ENCODE results near the gene MICAL2.

MICAL2 gene

DNA sequence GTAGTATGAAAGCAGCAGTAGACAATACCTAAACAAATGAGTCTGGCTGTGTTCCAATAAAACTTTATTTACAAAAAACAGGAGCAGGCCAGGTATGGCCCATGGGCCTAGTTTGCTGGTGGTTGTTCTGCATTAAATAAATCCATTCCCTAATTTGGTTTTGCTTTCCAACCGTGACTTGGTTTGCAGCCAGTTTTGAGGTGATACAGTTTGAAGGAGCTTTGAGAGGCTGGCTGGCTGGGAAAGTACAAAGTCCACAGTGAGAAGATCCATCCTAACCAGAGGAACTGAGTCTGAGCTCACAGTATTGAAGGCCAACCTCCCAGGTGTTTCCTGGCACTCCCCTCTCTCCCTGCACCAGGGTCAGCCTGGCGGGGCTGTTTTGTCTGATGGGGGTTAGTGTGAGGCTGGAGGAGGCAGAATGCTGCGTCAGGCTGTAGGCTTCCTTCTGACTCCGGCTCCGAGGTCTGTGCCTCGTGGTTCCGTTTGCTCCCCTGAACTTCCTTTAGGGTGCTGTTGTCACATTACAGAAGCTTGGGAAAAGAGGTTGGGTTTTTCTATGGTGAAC is 129.5 kb downstream of the MICAL2 start:
- DNase-seq (ENCODE audit: extremely low read depth in 1 of 2, low read depth in 1 of 2): no peak

DNA sequence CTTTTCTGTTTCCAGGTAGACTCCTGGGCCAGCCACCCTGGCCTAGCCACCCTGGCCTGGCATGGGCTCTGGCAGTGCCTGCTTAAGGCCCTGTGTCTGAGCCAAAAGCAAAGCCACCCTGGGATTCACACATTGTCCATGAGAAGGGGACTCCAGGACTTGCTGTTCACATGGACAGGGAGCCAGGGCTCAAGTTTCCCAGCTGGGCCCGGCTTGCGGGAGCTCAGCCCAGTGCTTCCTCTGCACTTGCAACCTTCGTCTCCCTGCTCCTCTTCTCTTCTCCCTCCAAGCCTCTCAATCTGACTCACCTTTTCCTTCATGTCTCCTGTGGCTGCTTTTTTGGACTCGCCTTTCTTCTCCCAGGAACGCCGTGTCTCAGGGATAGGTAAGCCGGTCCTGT is 130.3 kb downstream of the MICAL2 start:
- DNase-seq (ENCODE audit: extremely low read depth in 1 of 2, low read depth in 1 of 2): no peak

DNA sequence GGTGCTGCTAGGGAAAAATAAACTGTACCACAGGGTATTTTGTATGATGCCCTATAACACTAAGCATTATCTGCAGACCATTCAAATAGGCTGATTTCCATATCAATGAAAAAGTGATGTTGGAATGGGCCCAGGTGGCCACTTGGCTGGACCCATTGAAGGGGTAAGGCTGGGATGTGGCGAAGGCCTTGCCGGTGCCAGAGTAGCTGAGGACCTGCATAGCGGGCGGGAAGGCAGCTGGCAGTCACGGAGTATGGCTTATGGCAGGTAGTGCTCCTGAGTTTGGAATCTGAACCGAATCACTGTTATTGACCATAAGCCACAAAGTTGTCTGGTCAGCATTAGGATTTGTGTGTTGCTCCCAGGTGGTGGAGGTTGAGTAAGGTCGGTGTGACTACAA is 131.0 kb downstream of the MICAL2 start:
- no peak for DNase-seq (ENCODE audit: extremely low read depth in 1 of 2, low read depth in 1 of 2)

- DNase-seq (ENCODE audit: extremely low read depth in 1 of 2, low read depth in 1 of 2): peak in 1 of 2 donors; percentile 24
Observed at GRCh38 chr11:12241971-12242672, 131.7 kb downstream of the MICAL2 start.

- no peak for DNase-seq (ENCODE audit: extremely low read depth in 1 of 2, low read depth in 1 of 2)
Observed at GRCh38 chr11:12242966-12243365, 132.6 kb downstream of the MICAL2 start.

DNA sequence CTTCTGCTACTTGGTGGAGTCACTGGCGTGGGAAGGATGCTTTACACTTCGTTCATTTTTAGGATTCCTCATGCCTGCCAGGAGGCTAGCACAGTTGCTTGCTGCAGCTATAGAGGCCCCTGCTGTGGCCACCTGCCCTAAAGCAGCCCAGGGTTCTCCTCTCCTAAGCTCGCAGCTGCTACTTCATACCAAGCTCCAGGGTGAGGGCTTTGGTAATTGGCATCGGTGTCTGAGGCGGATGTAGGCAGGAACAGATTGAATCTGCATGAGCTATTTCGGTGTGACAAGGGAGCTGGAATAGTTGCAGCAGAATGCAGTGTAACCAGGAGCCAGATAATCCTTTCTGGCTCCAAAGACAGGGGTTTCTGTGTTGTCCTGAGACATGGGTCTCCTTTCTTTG is 133.1 kb downstream of the MICAL2 start:
- no peak for DNase-seq (ENCODE audit: extremely low read depth in 1 of 2, low read depth in 1 of 2)

GRCh38 chr11:12243911-12244550 is 133.6 kb downstream of the MICAL2 start:
- no peak for DNase-seq (ENCODE audit: extremely low read depth in 1 of 2, low read depth in 1 of 2)

GRCh38 chr11:12245091-12245490 is 134.7 kb downstream of the MICAL2 start:
- no peak for DNase-seq (ENCODE audit: extremely low read depth in 1 of 2, low read depth in 1 of 2)

DNA sequence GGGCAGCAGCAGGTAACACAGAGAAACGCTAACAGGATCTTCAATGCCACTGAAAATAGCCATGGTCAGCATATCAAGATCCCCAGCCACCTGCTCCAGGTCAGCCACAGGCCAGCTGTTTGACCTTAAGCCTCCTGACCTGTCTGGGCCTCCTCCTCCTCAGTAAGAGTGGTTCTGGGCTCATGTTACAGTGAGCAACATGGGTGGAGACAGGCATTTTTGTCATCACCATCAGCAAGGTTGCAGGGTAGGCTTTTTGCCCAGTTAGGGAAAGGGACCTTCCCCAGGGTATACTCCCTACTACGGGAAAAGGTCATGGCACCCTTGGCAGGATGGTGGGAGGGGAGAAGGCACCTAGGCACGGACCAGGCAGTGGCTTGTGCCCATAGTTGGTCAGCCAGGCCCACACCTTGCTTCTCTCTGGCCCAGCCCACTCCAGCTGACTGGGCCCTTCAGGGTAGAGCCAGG is 135.2 kb downstream of the MICAL2 start:
- DNase-seq (ENCODE audit: extremely low read depth in 1 of 2, low read depth in 1 of 2): no peak

GRCh38 chr11:12246147-12246546 is 135.8 kb downstream of the MICAL2 start:
- no peak for DNase-seq (ENCODE audit: extremely low read depth in 1 of 2, low read depth in 1 of 2)

DNA sequence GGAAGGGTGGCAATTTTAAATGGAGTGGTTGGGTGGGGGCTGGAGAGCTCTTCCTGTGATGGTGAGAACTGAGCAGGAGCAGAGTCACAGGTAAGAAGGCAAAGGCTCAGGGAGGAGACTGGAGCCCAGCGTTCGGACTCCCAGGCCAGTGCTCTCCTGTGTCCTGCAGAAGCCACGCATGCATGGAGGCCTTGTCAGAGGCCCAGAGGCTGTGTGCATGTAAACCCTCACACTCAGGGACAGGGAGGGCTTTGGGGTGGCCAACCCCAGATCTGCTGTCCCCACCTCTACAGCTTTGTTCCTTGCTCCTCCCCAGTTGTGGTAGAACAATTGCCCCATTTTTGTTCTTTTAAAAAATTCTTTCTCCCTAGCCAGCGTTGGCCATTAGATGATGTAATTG is 136.6 kb downstream of the MICAL2 start:
- no peak for DNase-seq (ENCODE audit: extremely low read depth in 1 of 2, low read depth in 1 of 2)

DNA sequence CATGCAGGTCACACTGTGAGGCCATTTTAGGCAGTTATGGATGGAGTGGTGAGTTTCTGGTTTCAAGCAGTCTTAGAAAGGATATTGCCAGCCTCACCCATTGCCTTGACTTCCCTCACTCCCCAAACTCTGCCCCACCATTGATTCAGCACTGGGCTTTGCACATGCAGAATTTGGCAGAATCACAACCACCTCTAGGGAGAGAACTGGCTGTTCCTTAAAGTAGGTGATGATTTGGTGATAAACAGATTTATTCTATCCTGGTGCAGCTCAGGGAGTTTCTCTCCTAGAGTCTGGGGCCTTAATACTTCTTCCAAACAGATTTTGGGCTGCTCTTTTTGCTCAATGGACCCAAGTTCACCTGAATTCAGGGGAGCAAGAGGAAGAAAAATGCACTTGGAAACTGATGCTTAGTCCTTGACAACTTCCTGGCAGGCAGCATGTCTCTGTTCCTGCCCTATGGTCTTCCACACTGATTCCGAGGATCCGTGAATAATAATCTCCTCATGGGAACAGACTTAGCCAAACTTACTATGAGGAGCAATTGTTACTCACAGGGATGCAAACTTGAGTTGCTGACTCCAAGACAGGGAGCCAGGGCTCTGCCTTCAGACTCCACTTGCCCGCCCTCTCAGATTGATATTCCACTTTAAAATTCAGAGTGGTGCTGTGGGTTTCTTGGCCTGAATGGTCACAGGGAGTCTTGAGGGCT is 137.3 kb downstream of the MICAL2 start:
- DNase-seq (ENCODE audit: extremely low read depth in 1 of 2, low read depth in 1 of 2): no peak

GRCh38 chr11:12248330-12248729 is 137.9 kb downstream of the MICAL2 start:
- no peak for DNase-seq (ENCODE audit: extremely low read depth in 1 of 2, low read depth in 1 of 2)

- no peak for DNase-seq (ENCODE audit: extremely low read depth in 1 of 2, low read depth in 1 of 2)
Observed at GRCh38 chr11:12249590-12250260, 139.3 kb downstream of the MICAL2 start.

DNA sequence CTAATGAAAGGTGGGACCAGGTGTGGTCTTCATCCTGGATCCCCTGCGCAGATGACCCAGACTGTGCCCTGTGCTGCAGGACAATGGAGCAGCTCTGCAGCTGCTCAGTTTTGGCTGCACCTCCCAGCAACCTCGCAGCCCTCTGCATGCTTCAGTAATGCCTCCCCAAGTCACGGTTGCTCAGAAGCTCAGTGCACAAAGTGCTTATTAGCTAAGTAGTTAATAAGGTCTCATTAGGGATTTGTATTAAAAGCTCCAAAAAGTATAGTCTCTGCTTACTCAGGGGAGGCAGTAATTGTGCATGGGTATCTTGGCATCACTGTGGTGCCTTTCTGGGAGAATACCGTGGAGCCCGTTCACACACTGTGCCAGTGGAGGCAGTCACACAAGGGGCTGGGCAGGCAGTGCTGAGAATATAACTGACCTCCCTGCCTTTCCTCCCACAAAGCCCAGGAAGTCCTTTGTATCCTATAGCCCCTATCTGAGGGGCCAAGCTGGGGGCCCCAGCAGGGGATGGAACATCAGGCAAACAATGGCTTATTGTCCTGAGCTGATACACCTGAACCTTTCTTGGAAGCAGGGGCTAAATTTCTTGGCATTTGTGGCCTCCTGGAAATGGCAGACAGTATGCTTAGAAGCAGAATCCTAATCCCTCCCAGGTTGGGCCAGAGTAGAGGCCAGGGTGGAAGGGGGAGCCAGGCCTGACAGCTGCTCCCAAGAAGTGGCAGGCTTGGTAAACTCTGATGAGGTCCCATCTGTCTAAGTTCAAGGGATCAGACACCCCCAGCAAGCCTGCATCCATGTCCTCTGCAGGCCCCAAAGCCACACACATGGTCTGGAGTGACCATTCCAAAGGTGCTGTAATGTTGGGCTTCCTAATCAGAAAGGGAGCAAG is 141.5 kb downstream of the MICAL2 start:
- DNase-seq (ENCODE audit: extremely low read depth in 1 of 2, low read depth in 1 of 2): no peak

- no peak for DNase-seq (ENCODE audit: extremely low read depth in 1 of 2, low read depth in 1 of 2)
Observed at GRCh38 chr11:12253843-12254281, 143.5 kb downstream of the MICAL2 start.

- no peak for DNase-seq (ENCODE audit: extremely low read depth in 1 of 2, low read depth in 1 of 2)
Observed at GRCh38 chr11:12258451-12258850, 148.1 kb downstream of the MICAL2 start.

DNA sequence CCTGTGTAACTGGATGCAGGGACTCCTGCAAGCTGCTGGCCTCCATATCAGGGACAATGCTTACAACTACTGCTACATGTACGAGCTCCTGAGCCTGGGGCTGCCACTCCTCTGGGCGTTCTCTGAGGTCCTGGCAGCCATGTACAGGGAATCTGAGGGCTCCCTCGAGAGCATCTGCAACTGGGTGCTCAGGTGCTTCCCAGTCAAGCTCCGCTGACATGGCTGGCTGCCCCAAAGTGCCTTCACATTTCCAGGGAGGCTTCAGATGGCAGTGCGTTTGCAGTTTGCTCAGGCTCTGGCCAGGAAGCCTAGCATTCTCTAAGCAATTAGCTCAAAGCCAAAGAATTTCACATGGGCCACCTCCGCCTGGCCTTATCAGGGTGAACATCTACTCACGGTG is 149.6 kb downstream of the MICAL2 start:
- DNase-seq (ENCODE audit: extremely low read depth in 1 of 2, low read depth in 1 of 2): no peak

GRCh38 chr11:12260731-12261521 is 150.5 kb downstream of the MICAL2 start:
- no peak for DNase-seq (ENCODE audit: extremely low read depth in 1 of 2, low read depth in 1 of 2)
